ENCODE measurements around the gene MYH7B.

MYH7B gene

GRCh38 chr20:34955231-34956040 is at the start of gene MYH7B, which contains the start of gene GSS:
Gene MYH7B (plus strand): TSS chr20:34955868. CDS start chr20:34978006, 22,138 bp downstream.
Gene GSS (minus strand): TSS chr20:34955806. CDS start chr20:34951852, 3,954 bp downstream.
- peak; percentile 48 for DNase-seq (ENCODE audit: low read depth)

GRCh38 chr20:34907616-34908469 is 47.8 kb upstream of the MYH7B start:
- no peak for DNase-seq (ENCODE audit: low read depth)

GRCh38 chr20:34915131-34915530 is 40.5 kb upstream of the MYH7B start:
- no peak for DNase-seq (ENCODE audit: low read depth)

- no peak for DNase-seq (ENCODE audit: low read depth)
Measured at GRCh38 chr20:34915749-34916455, 39.8 kb upstream of the MYH7B start.

GRCh38 chr20:34916774-34917354 is 38.8 kb upstream of the MYH7B start:
- no peak for DNase-seq (ENCODE audit: low read depth)

GRCh38 chr20:34920055-34920454 is 35.6 kb upstream of the MYH7B start:
- DNase-seq (ENCODE audit: low read depth) = no peak

GRCh38 chr20:34921436-34921835 is 34.2 kb upstream of the MYH7B start:
- DNase-seq (ENCODE audit: low read depth) = no peak

GRCh38 chr20:34922654-34923381 is 32.9 kb upstream of the MYH7B start:
- DNase-seq (ENCODE audit: low read depth) = no peak

GRCh38 chr20:34923414-34923813 is 32.3 kb upstream of the MYH7B start:
- DNase-seq (ENCODE audit: low read depth) = no peak

- no peak for DNase-seq (ENCODE audit: low read depth)
Measured at GRCh38 chr20:34925341-34925740, 30.3 kb upstream of the MYH7B start.

- no peak for DNase-seq (ENCODE audit: low read depth)
Measured at GRCh38 chr20:34925981-34926380, 29.7 kb upstream of the MYH7B start.

- no peak for DNase-seq (ENCODE audit: low read depth)
Measured at GRCh38 chr20:34926581-34926980, 29.1 kb upstream of the MYH7B start.

GRCh38 chr20:34927736-34928135 is 27.9 kb upstream of the MYH7B start:
- no peak for DNase-seq (ENCODE audit: low read depth)

- no peak for DNase-seq (ENCODE audit: low read depth)
Measured at GRCh38 chr20:34928411-34928810, 27.3 kb upstream of the MYH7B start.

- DNase-seq (ENCODE audit: low read depth) = no peak
Measured at GRCh38 chr20:34931771-34932170, 23.9 kb upstream of the MYH7B start.

GRCh38 chr20:34938466-34939163 is 17.1 kb upstream of the MYH7B start:
- DNase-seq (ENCODE audit: low read depth) = no peak

GRCh38 chr20:34940081-34940481 is 15.6 kb upstream of the MYH7B start:
- DNase-seq (ENCODE audit: low read depth) = no peak

- no peak for DNase-seq (ENCODE audit: low read depth)
Measured at GRCh38 chr20:34941226-34941625, 14.4 kb upstream of the MYH7B start.

- DNase-seq (ENCODE audit: low read depth) = no peak
Measured at GRCh38 chr20:34942301-34942700, 13.4 kb upstream of the MYH7B start.

GRCh38 chr20:34943808-34944567 is 11.7 kb upstream of the MYH7B start:
- DNase-seq (ENCODE audit: low read depth) = no peak

All from non-pigmented ciliary epithelial cell (primary cell).